GM23338 (cell line): ENCODE data around the gene CRYBG2.

Experiments
- CTCF ChIP-seq, 2 experiments: fragments of 200-600 bp in 1 of 2; sonication (generic) in 1 of 2; conservative IDR thresholded peaks; 2 replicates each; pipeline versions ENCODE4 v1.5.1 to v1.6.1; 2016 to 2017; ENCODE audit warnings: antibody characterized with exemption in 2 of 2, low read depth in 2 of 2, mild to moderate bottlenecking in 2 of 2, moderate library complexity in 1 of 2
- EZH2 ChIP-seq: fragments of 200-600 bp; sonication (generic); IDR thresholded peaks from one replicate; pipeline ENCODE4 v1.8.0; 2017; ENCODE audit warnings: antibody characterized with exemption, mild to moderate bottlenecking, low read depth; ENCODE audit not compliant: unreplicated experiment
- JUNB ChIP-seq: IDR thresholded peaks from one replicate; pipeline ENCODE4 v1.6.1; 2016; ENCODE audit warnings: antibody characterized with exemption; ENCODE audit not compliant: unreplicated experiment
- POLR2AphosphoS5 ChIP-seq: IDR thresholded peaks from 2 replicates; pipeline ENCODE4 v1.6.1; 2016; ENCODE audit warnings: antibody characterized with exemption, low read depth
- REST ChIP-seq: IDR thresholded peaks from one replicate; pipeline ENCODE4 v1.6.1; 2018; ENCODE audit warnings: antibody characterized with exemption; ENCODE audit not compliant: unreplicated experiment

- TF ChIP-seq CTCF (conservative IDR thresholded peaks at IDR 0.05; ENCODE audit: low read depth in 2 of 2) = no peak
- TF ChIP-seq REST = no peak
- TF ChIP-seq JUNB = no peak
- no peak for TF ChIP-seq POLR2AphosphoS5
- TF ChIP-seq EZH2 = no peak
Observed at GRCh38 chr1:26370591-26371382, 16.9 kb upstream of the CRYBG2 start.
